GM12875 (cell line): ENCODE data around the gene PDLIM5.

Source experiments
- H3K4me3 ChIP-seq: one replicate; pipeline ENCODE4 v1.5.1; 2011; ENCODE audit warnings: low read depth, low read length, control low read depth
- CTCF ChIP-seq: IDR thresholded peaks from 2 replicates; pipeline ENCODE4 v1.5.1; 2011; ENCODE audit warnings: low read depth, mild to moderate bottlenecking, control low read depth, inconsistent platforms, low read length, moderate library complexity, borderline replicate concordance; ENCODE audit not compliant: insufficient read depth

PDLIM5 gene

GRCh38 chr4:94558392-94558904, 106.7 kb downstream of the PDLIM5 start:
- no peak for TF ChIP-seq CTCF
- H3K4me3 ChIP-seq = no peak overlapping the region

- no peak for TF ChIP-seq CTCF
These were observed 107.6 kb downstream of the PDLIM5 start for GRCh38 chr4:94559351-94559806.

GRCh38 chr4:94561249-94562024, 109.7 kb downstream of the PDLIM5 start:
- no peak overlapping the region for H3K4me3 ChIP-seq
- no peak for TF ChIP-seq CTCF

More at GRCh38 chr4:94559351-94559806, 107.6 kb downstream of the PDLIM5 start:
- H3K4me3 ChIP-seq = no peak overlapping the region

- no peak for TF ChIP-seq CTCF
- H3K4me3 ChIP-seq = no peak overlapping the region
These were observed 110.5 kb downstream of the PDLIM5 start for GRCh38 chr4:94562285-94562684.

- no peak for TF ChIP-seq CTCF
- H3K4me3 ChIP-seq = no peak overlapping the region
These were observed 112.5 kb downstream of the PDLIM5 start for GRCh38 chr4:94564252-94564651.

GRCh38 chr4:94566420-94566819, 114.7 kb downstream of the PDLIM5 start:
- no peak overlapping the region for H3K4me3 ChIP-seq
- no peak for TF ChIP-seq CTCF

- no peak for TF ChIP-seq CTCF
- H3K4me3 ChIP-seq = no peak overlapping the region
These were observed 116.1 kb downstream of the PDLIM5 start for GRCh38 chr4:94567811-94568210.
